OCI-LY7 (cell line): ENCODE data around the gene ANKRD16. TPM values are rescaled to one million over a fixed set of nuclear protein-coding genes. Genes with fewer than 3 reads are reported as not detected.

Source experiments
- BruUV-seq: library from RNA; stranded (reverse); fragments of 400-500 nt; replicated peaks from 2 replicates; lab custom pipeline; 2021; lab: Mats Ljungman, UMichigan
- CTCF ChIA-PET: fragments of 300-600 bp; sonication (Branson Sonifier 250); formaldehyde crosslinking; loops from one replicate; lab custom pipeline; 2022; ENCODE audit warnings: antibody characterized with exemption; ENCODE audit not compliant: unreplicated experiment; lab: Charles Lee
- POLR2A ChIA-PET: fragments of 300-600 bp; sonication (Branson Sonifier 250); formaldehyde crosslinking; loops from one replicate; lab custom pipeline; 2022; ENCODE audit warnings: antibody characterized with exemption; lab: Charles Lee
- DNase-seq: peaks from one replicate; pipeline ENCODE4 v3.0.0-alpha.2; 2015; ENCODE audit warnings: low spot score
- H2AFZ ChIP-seq: fragments of 200-600 bp; sonication (generic), shearing (Covaris generic); 2 replicates; pipeline ENCODE4 v1.6.1; 2014; ENCODE audit warnings: mild to moderate bottlenecking, antibody characterized with exemption, low read length, moderate library complexity
- H3K27ac ChIP-seq: fragments of 200-600 bp; sonication (generic); 2 replicates; pipeline ENCODE4 v1.5.1; 2014; ENCODE audit warnings: mixed run types, low read depth, mild to moderate bottlenecking, moderate library complexity, low read length, inconsistent platforms; ENCODE audit not compliant: poor library complexity, severe bottlenecking
- H3K36me3 ChIP-seq: fragments of 200-600 bp; sonication (generic); 2 replicates; pipeline ENCODE4 v1.6.1; 2014; ENCODE audit warnings: mild to moderate bottlenecking, antibody characterized with exemption, low read length, moderate library complexity, mixed read lengths; ENCODE audit not compliant: insufficient read depth
- H3K4me1 ChIP-seq: fragments of 200-600 bp; sonication (generic); 2 replicates; pipeline ENCODE4 v1.5.1; 2014; ENCODE audit warnings: mild to moderate bottlenecking, low read length; ENCODE audit not compliant: insufficient read depth, poor library complexity, severe bottlenecking
- H3K4me2 ChIP-seq: fragments of 200-600 bp; sonication (generic); 2 replicates; pipeline ENCODE4 v1.6.1; 2014; ENCODE audit warnings: mild to moderate bottlenecking, low read length
- H3K4me3 ChIP-seq: fragments of 200-600 bp; sonication (generic); 2 replicates; pipeline ENCODE4 v1.5.1; 2014; ENCODE audit warnings: mild to moderate bottlenecking, low read depth, low read length; ENCODE audit not compliant: poor library complexity, severe bottlenecking
- H3K79me2 ChIP-seq: fragments of 200-600 bp; sonication (generic); 2 replicates; pipeline ENCODE4 v1.6.1; 2016; ENCODE audit warnings: low read depth, mild to moderate bottlenecking, low read length, moderate library complexity, mixed read lengths; ENCODE audit not compliant: insufficient read depth
- H3K9me2 ChIP-seq: fragments of 200-600 bp; sonication (generic); 2 replicates; pipeline ENCODE4 v1.6.1; 2016; ENCODE audit warnings: mild to moderate bottlenecking, low read length, mixed read lengths; ENCODE audit not compliant: insufficient read depth
- H3K9me3 ChIP-seq: fragments of 200-600 bp; sonication (generic); 2 replicates; pipeline ENCODE4 v1.6.1; 2014; ENCODE audit warnings: mild to moderate bottlenecking, mixed run types, low read length, mixed read lengths
- H4K20me1 ChIP-seq: fragments of 200-600 bp; sonication (generic); 2 replicates; pipeline ENCODE4 v1.6.1; 2014; ENCODE audit warnings: mild to moderate bottlenecking, antibody characterized with exemption, low read length, moderate library complexity, mixed read lengths; ENCODE audit not compliant: insufficient read depth
- EZH2phosphoT487 ChIP-seq: fragments of 200-600 bp; sonication (generic); IDR thresholded peaks from 2 replicates; pipeline ENCODE4 v1.6.1; 2018; ENCODE audit warnings: low read depth, borderline replicate concordance, mild to moderate bottlenecking, mixed run types, antibody characterized with exemption, low read length, moderate library complexity, mixed read lengths
- intact Hi-C: fragments of 100-400 bp; cut with micrococcal nuclease; formaldehyde crosslinking; loops from one replicate; pipeline ENCODE4 v1.10.0; 2022; ENCODE audit not compliant: unreplicated experiment
- total RNA-seq, 2 experiments: library from RNA; depleted of rRNA in 1 of 2; stranded (reverse); fragments of >200 nt in 1 of 2; shearing (Covaris generic) in 1 of 2; gene quantifications; 2 replicates each; pipeline ENCODE4 v1.2.3, GENCODE V29; 2014 to 2022
- TF ChIP-seq, protein P1 (sequence below): fragments of 200-600 bp; sonication (generic); conservative IDR thresholded peaks from 2 replicates; pipeline ENCODE4 v1.5.1; 2014; ENCODE audit warnings: mild to moderate bottlenecking, antibody characterized with exemption, low read length, moderate library complexity, mixed read lengths

Gene ANKRD16
- total RNA-seq, 2 experiments from 2014 or later, result 7.9 to 12.0 TPM

GRCh38 chr10:5917305-5917704 is 27.6 kb upstream of the ANKRD16 start:
- Histone ChIP-seq H3K36me3 (peaks cover 89% of the 10 kb centered on the region), H3K9me3 (no peaks in the 10 kb centered on the region), H2AFZ (no peak overlapping the region), H3K4me2 (no peak overlapping the region), H4K20me1 (no peaks in the 10 kb centered on the region), H3K4me3 (no peak overlapping the region), H3K27ac (no peak overlapping the region), H3K79me2 (no peaks in the 10 kb centered on the region), H3K9me2 (no peaks in the 10 kb centered on the region), H3K4me1 (no peaks in the 10 kb centered on the region)
- no peak for DNase-seq
- POLR2A ChIA-PET, result interaction anchor here (0.9 kb wide), 1 partner anchor 17 kb away, joined by 3 read pairs; no protein-coding TSS in a partner anchor
- CTCF ChIA-PET, result no interaction called here
- TF ChIP-seq, protein P1, sequence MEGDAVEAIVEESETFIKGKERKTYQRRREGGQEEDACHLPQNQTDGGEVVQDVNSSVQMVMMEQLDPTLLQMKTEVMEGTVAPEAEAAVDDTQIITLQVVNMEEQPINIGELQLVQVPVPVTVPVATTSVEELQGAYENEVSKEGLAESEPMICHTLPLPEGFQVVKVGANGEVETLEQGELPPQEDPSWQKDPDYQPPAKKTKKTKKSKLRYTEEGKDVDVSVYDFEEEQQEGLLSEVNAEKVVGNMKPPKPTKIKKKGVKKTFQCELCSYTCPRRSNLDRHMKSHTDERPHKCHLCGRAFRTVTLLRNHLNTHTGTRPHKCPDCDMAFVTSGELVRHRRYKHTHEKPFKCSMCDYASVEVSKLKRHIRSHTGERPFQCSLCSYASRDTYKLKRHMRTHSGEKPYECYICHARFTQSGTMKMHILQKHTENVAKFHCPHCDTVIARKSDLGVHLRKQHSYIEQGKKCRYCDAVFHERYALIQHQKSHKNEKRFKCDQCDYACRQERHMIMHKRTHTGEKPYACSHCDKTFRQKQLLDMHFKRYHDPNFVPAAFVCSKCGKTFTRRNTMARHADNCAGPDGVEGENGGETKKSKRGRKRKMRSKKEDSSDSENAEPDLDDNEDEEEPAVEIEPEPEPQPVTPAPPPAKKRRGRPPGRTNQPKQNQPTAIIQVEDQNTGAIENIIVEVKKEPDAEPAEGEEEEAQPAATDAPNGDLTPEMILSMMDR, result no peak
- TF ChIP-seq EZH2phosphoT487, result no peak
- intact Hi-C loops, result no loop called here
- no TSS peak for BruUV-seq

GRCh38 chr10:5915451-5915850 is 25.8 kb upstream of the ANKRD16 start:
- Histone ChIP-seq H3K4me1 (no peaks in the 10 kb centered on the region), H3K4me2 (no peak overlapping the region), H2AFZ (no peak overlapping the region), H3K79me2 (no peaks in the 10 kb centered on the region), H3K27ac (no peak overlapping the region), H3K9me3 (no peaks in the 10 kb centered on the region), H4K20me1 (no peaks in the 10 kb centered on the region), H3K4me3 (no peak overlapping the region), H3K36me3 (peaks cover 87% of the 10 kb centered on the region), H3K9me2 (no peaks in the 10 kb centered on the region)
- intact Hi-C loops, result no loop called here
- BruUV-seq, result no TSS peak
- CTCF ChIA-PET, result no interaction called here
- no peak for TF ChIP-seq EZH2phosphoT487
- TF ChIP-seq, protein P1, result no peak
- POLR2A ChIA-PET, result no interaction called here
- DNase-seq, result no peak

DNA sequence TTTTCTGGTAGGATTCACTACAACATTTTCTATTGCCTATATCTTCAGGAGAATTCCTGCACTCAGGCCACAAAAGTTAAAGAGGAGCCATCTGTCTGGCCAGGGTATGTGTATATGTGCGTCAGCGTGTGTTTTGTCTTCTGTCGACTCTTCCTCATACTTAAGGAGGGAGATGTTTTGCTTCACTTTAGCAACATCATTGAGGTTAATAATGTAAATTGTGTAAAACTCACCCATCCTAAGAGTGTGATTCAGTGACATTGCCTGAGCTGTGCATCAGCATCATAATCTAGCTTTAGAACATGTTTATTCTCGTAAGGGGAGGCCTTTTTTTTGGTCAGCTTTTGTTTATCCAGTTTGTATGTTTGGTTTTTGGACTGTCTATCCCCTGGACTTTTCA is 24.0 kb upstream of the ANKRD16 start:
- H3K4me3 ChIP-seq, result no peak overlapping the region
- no peaks in the 10 kb centered on the region for H3K79me2 ChIP-seq
- H3K27ac ChIP-seq, result no peak overlapping the region
- no peaks in the 10 kb centered on the region for H3K4me1 ChIP-seq
- ChIA-PET CTCF (interaction anchor here (0.5 kb wide), 1 partner anchor 491 kb away, joined by 3 read pairs; no protein-coding TSS in a partner anchor), POLR2A (no interaction called here)
- no TSS peak for BruUV-seq
- TF ChIP-seq EZH2phosphoT487, result no peak
- TF ChIP-seq, protein P1, result no peak
- no peak overlapping the region for H3K4me2 ChIP-seq
- intact Hi-C loops, result no loop called here
- peaks cover 90% of the 10 kb centered on the region for H3K36me3 ChIP-seq
- no peak for DNase-seq
- H4K20me1 ChIP-seq, result no peaks in the 10 kb centered on the region
- no peaks in the 10 kb centered on the region for H3K9me3 ChIP-seq
- no peak overlapping the region for H2AFZ ChIP-seq
- no peaks in the 10 kb centered on the region for H3K9me2 ChIP-seq
